ENCODE results near the gene RETREG2.

The RETREG2 gene

DNA sequence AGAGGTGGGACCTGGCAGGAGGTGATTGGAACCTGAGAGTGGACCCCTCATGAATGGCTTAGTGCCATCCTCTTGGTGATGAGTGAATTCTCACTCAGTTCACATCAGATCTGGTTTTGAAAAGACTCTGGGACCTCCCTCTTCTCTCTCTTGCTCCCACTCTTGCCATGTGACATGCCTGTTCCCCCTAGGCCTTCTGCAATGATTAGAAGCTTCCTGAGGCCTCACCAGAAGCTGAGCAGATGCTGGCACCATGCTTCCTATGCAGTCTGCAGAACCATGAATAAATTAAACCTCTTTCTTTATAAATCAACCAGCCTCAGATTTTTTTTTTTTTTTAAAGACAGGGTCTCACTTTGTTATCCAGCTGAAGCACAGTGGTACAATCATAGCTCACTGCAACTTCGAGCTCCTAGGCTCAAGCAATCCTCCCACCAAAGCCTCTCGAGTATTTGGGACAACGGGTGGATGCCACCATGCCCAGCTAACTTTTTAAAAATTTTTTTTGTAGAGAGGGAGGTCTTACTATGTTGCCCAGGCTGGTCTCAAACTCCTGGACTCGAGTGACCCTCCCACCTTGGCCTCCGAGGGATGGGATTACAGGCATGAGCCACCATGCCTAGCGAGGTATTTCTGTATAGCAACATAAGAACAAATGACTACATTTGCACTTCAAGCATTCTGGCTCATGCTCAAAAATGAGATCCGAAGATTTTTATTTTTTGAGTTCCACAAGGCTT, 26.5 kb downstream of the RETREG2 start:
- DNase-seq = no peak
- Histone ChIP-seq H3K27ac (ENCODE audit: low read depth, low read length) (no peak overlapping the region), H3K18ac (ENCODE audit: low read length) (no peak overlapping the region), H3K36me3 (ENCODE audit: control insufficient read depth in 1 of 2, insufficient read depth in 2 of 2, low read length in 2 of 2) (peaks cover 16 to 17% of the 10 kb centered on the region in 2 experiments), H3K4me1 (ENCODE audit: control insufficient read depth in 1 of 2, insufficient read depth in 2 of 2, low read length in 2 of 2) (peaks cover 2 to 4% of the 10 kb centered on the region in 2 experiments), H2AK5ac (ENCODE audit: low read length) (no peak overlapping the region), H3K23ac (ENCODE audit: low read length) (no peak overlapping the region), H3K27me3 (ENCODE audit: insufficient read depth, low read length) (no peaks in the 10 kb centered on the region), H2BK12ac (ENCODE audit: low read length) (no peak overlapping the region), H2BK5ac (ENCODE audit: low read depth, low read length, poor library complexity) (no peak overlapping the region), H3K4me2 (ENCODE audit: low read length) (no peak overlapping the region), H3K4ac (ENCODE audit: low read depth, low read length) (no peak overlapping the region), H3K9me3 (ENCODE audit: insufficient read depth, low read depth, low read length) (no peaks in the 10 kb centered on the region), H3K79me2 (ENCODE audit: control insufficient read depth, insufficient read depth, low read length, poor library complexity) (peaks cover 5% of the 10 kb centered on the region), H3K14ac (ENCODE audit: low read length) (no peak overlapping the region), H2BK120ac (ENCODE audit: insufficient read depth, low read length, poor library complexity) (no peak overlapping the region), H4K12ac (ENCODE audit: low read depth, low read length) (no peak overlapping the region), H2AFZ (ENCODE audit: insufficient read depth, low read length, poor library complexity) (no peak overlapping the region), H3K79me1 (ENCODE audit: low read length) (peaks cover 5% of the 10 kb centered on the region), H4K91ac (ENCODE audit: low read depth, low read length) (no peak overlapping the region), H4K8ac (ENCODE audit: low read depth, low read length) (no peak overlapping the region), H3K9ac (ENCODE audit: low read length) (no peak overlapping the region), H3K4me3 (ENCODE audit: low read depth, low read length) (no peak overlapping the region)
- no CpG with 5 or more reads among the region's 7 CpGs for WGBS (ENCODE audit: extremely low coverage, insufficient coverage, insufficient read length)

- no peak overlapping the region for H2AK5ac ChIP-seq (ENCODE audit: low read length)
- no CpG with 5 or more reads among the region's 5 CpGs for WGBS (ENCODE audit: extremely low coverage, insufficient coverage, insufficient read length)
- H3K4me2 ChIP-seq (ENCODE audit: low read length) = no peak overlapping the region
- H4K91ac ChIP-seq (ENCODE audit: low read depth, low read length) = no peak overlapping the region
- H3K4me1 ChIP-seq (ENCODE audit: control insufficient read depth in 1 of 2, insufficient read depth in 2 of 2, low read length in 2 of 2) = peaks cover 2 to 4% of the 10 kb centered on the region in 2 experiments
- no peak overlapping the region for H3K9ac ChIP-seq (ENCODE audit: low read length)
- H3K4me3 ChIP-seq (ENCODE audit: low read depth, low read length) = no peak overlapping the region
- peaks cover 5% of the 10 kb centered on the region for H3K79me2 ChIP-seq (ENCODE audit: control insufficient read depth, insufficient read depth, low read length, poor library complexity)
- H3K9me3 ChIP-seq (ENCODE audit: insufficient read depth, low read depth, low read length) = no peaks in the 10 kb centered on the region
- no peak overlapping the region for H2BK120ac ChIP-seq (ENCODE audit: insufficient read depth, low read length, poor library complexity)
- no peak overlapping the region for H2AFZ ChIP-seq (ENCODE audit: insufficient read depth, low read length, poor library complexity)
- DNase-seq = no peak
- H3K27ac ChIP-seq (ENCODE audit: low read depth, low read length) = no peak overlapping the region
- no peak overlapping the region for H3K4ac ChIP-seq (ENCODE audit: low read depth, low read length)
- peaks cover 5% of the 10 kb centered on the region for H3K79me1 ChIP-seq (ENCODE audit: low read length)
- no peaks in the 10 kb centered on the region for H3K27me3 ChIP-seq (ENCODE audit: insufficient read depth, low read length)
- no peak overlapping the region for H3K23ac ChIP-seq (ENCODE audit: low read length)
- H2BK12ac ChIP-seq (ENCODE audit: low read length) = no peak overlapping the region
- H3K36me3 ChIP-seq (ENCODE audit: control insufficient read depth in 1 of 2, insufficient read depth in 2 of 2, low read length in 2 of 2) = peaks cover 21% of the 10 kb centered on the region in 2 experiments
- H2BK5ac ChIP-seq (ENCODE audit: low read depth, low read length, poor library complexity) = no peak overlapping the region
- no peak overlapping the region for H4K12ac ChIP-seq (ENCODE audit: low read depth, low read length)
- H4K8ac ChIP-seq (ENCODE audit: low read depth, low read length) = no peak overlapping the region
- H3K14ac ChIP-seq (ENCODE audit: low read length) = no peak overlapping the region
- no peak overlapping the region for H3K18ac ChIP-seq (ENCODE audit: low read length)
Observed at GRCh38 chr2:219205165-219205538, 27.1 kb downstream of the RETREG2 start.

GRCh38 chr2:219205981-219206327, 27.9 kb downstream of the RETREG2 start:
- no CpG with 5 or more reads among the region's 7 CpGs for WGBS (ENCODE audit: extremely low coverage, insufficient coverage, insufficient read length)

GRCh38 chr2:219206328-219207133, 28.5 kb downstream of the RETREG2 start, which contains the start of gene ZFAND2B:
ZFAND2B (plus strand) TSS chr2:219206782; CDS start chr2:219206988, 206 bp downstream.
- Histone ChIP-seq H3K27ac (ENCODE audit: low read depth, low read length) (peak within 1 kb of the TSS; percentile 93), H3K4ac (ENCODE audit: low read depth, low read length) (peak within 1 kb of the TSS; percentile 61), H3K14ac (ENCODE audit: low read length) (peak within 1 kb of the TSS; percentile 81), H4K12ac (ENCODE audit: low read depth, low read length) (peak within 1 kb of the TSS; percentile 78), H3K23ac (ENCODE audit: low read length) (peak within 1 kb of the TSS; percentile 35), H3K9ac (ENCODE audit: low read length) (peak within 1 kb of the TSS; percentile 94), H2AK5ac (ENCODE audit: low read length) (peak within 1 kb of the TSS; percentile 80), H2BK120ac (ENCODE audit: insufficient read depth, low read length, poor library complexity) (peak within 1 kb of the TSS; percentile 88), H4K91ac (ENCODE audit: low read depth, low read length) (peak within 1 kb of the TSS; percentile 87), H2AFZ (ENCODE audit: insufficient read depth, low read length, poor library complexity) (peak within 1 kb of the TSS; percentile 92), H3K27me3 (ENCODE audit: insufficient read depth, low read length) (no peaks in the 10 kb centered on the region), H3K18ac (ENCODE audit: low read length) (peak within 1 kb of the TSS; percentile 85), H3K4me3 (ENCODE audit: low read depth, low read length) (peak within 1 kb of the TSS; percentile 92), H3K4me1 (ENCODE audit: control insufficient read depth in 1 of 2, insufficient read depth in 2 of 2, low read length in 2 of 2) (peaks cover 2 to 4% of the 10 kb centered on the region in 2 experiments), H4K8ac (ENCODE audit: low read depth, low read length) (peak within 1 kb of the TSS; percentile 80), H2BK12ac (ENCODE audit: low read length) (peak within 1 kb of the TSS; percentile 35), H3K9me3 (ENCODE audit: insufficient read depth, low read depth, low read length) (no peaks in the 10 kb centered on the region), H3K4me2 (ENCODE audit: low read length) (peak within 1 kb of the TSS; percentile 98), H3K79me1 (ENCODE audit: low read length) (peaks cover 5% of the 10 kb centered on the region), H3K79me2 (ENCODE audit: control insufficient read depth, insufficient read depth, low read length, poor library complexity) (peaks cover 5% of the 10 kb centered on the region), H2BK5ac (ENCODE audit: low read depth, low read length, poor library complexity) (peak within 1 kb of the TSS; percentile 45), H3K36me3 (ENCODE audit: control insufficient read depth in 1 of 2, insufficient read depth in 2 of 2, low read length in 2 of 2) (peaks cover 31 to 33% of the 10 kb centered on the region in 2 experiments)
- DNase-seq = peak; percentile 94 to 98
- no CpG with 5 or more reads among the region's 76 CpGs for WGBS (ENCODE audit: extremely low coverage, insufficient coverage, insufficient read length)

More at GRCh38 chr2:219205981-219206327, 27.9 kb downstream of the RETREG2 start:
- H3K14ac ChIP-seq (ENCODE audit: low read length) = peak overlapping the region; percentile 57
- peaks cover 5% of the 10 kb centered on the region for H3K79me2 ChIP-seq (ENCODE audit: control insufficient read depth, insufficient read depth, low read length, poor library complexity)
- H4K91ac ChIP-seq (ENCODE audit: low read depth, low read length) = peak overlapping the region; percentile 2
- no peaks in the 10 kb centered on the region for H3K27me3 ChIP-seq (ENCODE audit: insufficient read depth, low read length)
- H3K4me1 ChIP-seq (ENCODE audit: control insufficient read depth in 1 of 2, insufficient read depth in 2 of 2, low read length in 2 of 2) = peaks cover 2 to 4% of the 10 kb centered on the region in 2 experiments
- no peak overlapping the region for H3K27ac ChIP-seq (ENCODE audit: low read depth, low read length)
- no peak overlapping the region for H3K9ac ChIP-seq (ENCODE audit: low read length)
- H3K36me3 ChIP-seq (ENCODE audit: control insufficient read depth in 1 of 2, insufficient read depth in 2 of 2, low read length in 2 of 2) = peaks cover 29% of the 10 kb centered on the region in 2 experiments
- peak overlapping the region; percentile 76 for H3K4me3 ChIP-seq (ENCODE audit: low read depth, low read length)
- peak overlapping the region; percentile 80 for H4K8ac ChIP-seq (ENCODE audit: low read depth, low read length)
- H3K4ac ChIP-seq (ENCODE audit: low read depth, low read length) = no peak overlapping the region
- no peak overlapping the region for H2AK5ac ChIP-seq (ENCODE audit: low read length)
- H4K12ac ChIP-seq (ENCODE audit: low read depth, low read length) = no peak overlapping the region
- no peak overlapping the region for H3K23ac ChIP-seq (ENCODE audit: low read length)
- no peak overlapping the region for H3K18ac ChIP-seq (ENCODE audit: low read length)
- peak overlapping the region; percentile 88 for H2AFZ ChIP-seq (ENCODE audit: insufficient read depth, low read length, poor library complexity)
- H2BK120ac ChIP-seq (ENCODE audit: insufficient read depth, low read length, poor library complexity) = no peak overlapping the region
- DNase-seq = no peak
- H2BK12ac ChIP-seq (ENCODE audit: low read length) = no peak overlapping the region
- H3K4me2 ChIP-seq (ENCODE audit: low read length) = peak overlapping the region; percentile 98
- H2BK5ac ChIP-seq (ENCODE audit: low read depth, low read length, poor library complexity) = no peak overlapping the region
- H3K79me1 ChIP-seq (ENCODE audit: low read length) = peaks cover 5% of the 10 kb centered on the region
- H3K9me3 ChIP-seq (ENCODE audit: insufficient read depth, low read depth, low read length) = no peaks in the 10 kb centered on the region
